ENCODE results near the gene OSBPL8. TPM values are rescaled to one million over a fixed set of nuclear protein-coding genes. Genes with fewer than 3 reads are reported as not detected.
A peak's percentile ranks its signal among the peaks of the same experiment; 100 is the strongest.

OSBPL8 gene
- total RNA-seq, 2 donors from 2014 or later = 65.5 to 78.9 TPM

DNA sequence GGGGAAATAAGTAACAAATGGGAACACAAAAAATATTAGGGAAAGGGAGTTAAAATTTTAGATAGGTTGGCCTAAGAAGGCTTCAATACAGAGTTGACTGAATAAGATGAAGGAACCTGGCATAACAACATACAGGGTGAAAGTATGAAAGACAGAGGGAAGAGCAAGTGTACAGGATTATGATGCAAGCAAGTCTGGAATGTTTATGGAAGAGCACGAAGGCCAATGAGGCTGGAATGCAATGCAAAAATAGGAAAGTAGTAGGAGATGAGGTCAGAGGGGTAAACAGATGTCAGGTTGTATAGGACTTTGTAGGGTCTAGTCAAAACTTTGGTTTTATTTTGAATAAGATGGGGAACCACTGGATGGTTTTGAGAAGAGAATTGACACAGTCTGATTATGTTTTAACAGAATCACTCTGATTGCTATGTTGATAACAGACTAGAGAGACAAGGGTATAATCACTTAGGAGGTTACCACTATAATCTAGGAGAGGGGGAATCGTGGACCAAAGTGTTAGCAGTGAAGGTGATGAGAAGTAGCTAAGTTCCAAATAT, 96.8 kb downstream of the OSBPL8 start:
- no peak for TF ChIP-seq CTCF (IDR thresholded peaks at IDR 0.05)
- DNase-seq (ENCODE audit: low spot score) (no peak), ATAC-seq (ENCODE audit: insufficient number of reproducible peaks, low FRiP score, low read depth) (no peak)
- Histone ChIP-seq H3K9me3 (no peaks in the 10 kb centered on the region), H3K4me3 (no peak overlapping the region), H3K36me3 (no peaks in the 10 kb centered on the region), H3K4me1 (ENCODE audit: control insufficient read depth in 1 of 2, low read depth in 2 of 2) (peaks cover 3 to 9% of the 10 kb centered on the region in 2 donors), H3K27me3 (replicated peaks; ENCODE audit: insufficient read depth) (no peaks in the 10 kb centered on the region), H3K27ac (no peak overlapping the region)

DNA sequence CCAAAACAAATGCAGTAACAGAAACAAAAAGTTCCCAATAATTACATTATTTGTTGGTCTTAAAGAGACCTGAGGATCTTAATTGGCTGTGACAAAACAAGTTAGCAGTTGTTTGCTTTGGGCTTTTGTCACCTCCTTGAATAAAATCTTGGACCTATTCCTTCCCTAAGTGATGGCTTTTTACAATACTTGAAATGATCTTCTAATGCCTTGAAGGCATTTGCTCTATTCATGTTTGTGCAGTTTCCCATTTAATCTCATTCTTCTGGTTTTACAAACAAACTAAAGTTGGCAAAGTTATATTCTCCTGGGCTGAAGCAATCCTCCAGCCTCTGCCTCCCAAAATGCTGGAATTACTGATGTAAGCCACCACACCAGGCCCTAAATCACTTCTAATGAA, 98.8 kb downstream of the OSBPL8 start:
- no peak overlapping the region for H3K27ac ChIP-seq
- ATAC-seq (ENCODE audit: insufficient number of reproducible peaks, low FRiP score, low read depth) = no peak
- peaks cover 3 to 10% of the 10 kb centered on the region in 2 donors for H3K4me1 ChIP-seq (ENCODE audit: control insufficient read depth in 1 of 2, low read depth in 2 of 2)
- no peaks in the 10 kb centered on the region for H3K9me3 ChIP-seq
- no peak for TF ChIP-seq CTCF (IDR thresholded peaks at IDR 0.05)
- no peak for DNase-seq (ENCODE audit: low spot score)
- H3K4me3 ChIP-seq = no peak overlapping the region
- H3K27me3 ChIP-seq (replicated peaks; ENCODE audit: insufficient read depth) = no peaks in the 10 kb centered on the region
- no peaks in the 10 kb centered on the region for H3K36me3 ChIP-seq

GRCh38 chr12:76457818-76458217, 101.8 kb downstream of the OSBPL8 start:
- Histone ChIP-seq H3K36me3 (no peaks in the 10 kb centered on the region), H3K4me3 (no peak overlapping the region), H3K9me3 (no peaks in the 10 kb centered on the region), H3K4me1 (ENCODE audit: control insufficient read depth in 1 of 2, low read depth in 2 of 2) (peaks cover 5 to 10% of the 10 kb centered on the region in 2 donors), H3K27me3 (replicated peaks; ENCODE audit: insufficient read depth) (no peaks in the 10 kb centered on the region), H3K27ac (no peak overlapping the region)
- DNase-seq (ENCODE audit: low spot score) = no peak
- no peak for TF ChIP-seq CTCF (IDR thresholded peaks at IDR 0.05)
- ATAC-seq (ENCODE audit: insufficient number of reproducible peaks, low FRiP score, low read depth) = no peak

DNA sequence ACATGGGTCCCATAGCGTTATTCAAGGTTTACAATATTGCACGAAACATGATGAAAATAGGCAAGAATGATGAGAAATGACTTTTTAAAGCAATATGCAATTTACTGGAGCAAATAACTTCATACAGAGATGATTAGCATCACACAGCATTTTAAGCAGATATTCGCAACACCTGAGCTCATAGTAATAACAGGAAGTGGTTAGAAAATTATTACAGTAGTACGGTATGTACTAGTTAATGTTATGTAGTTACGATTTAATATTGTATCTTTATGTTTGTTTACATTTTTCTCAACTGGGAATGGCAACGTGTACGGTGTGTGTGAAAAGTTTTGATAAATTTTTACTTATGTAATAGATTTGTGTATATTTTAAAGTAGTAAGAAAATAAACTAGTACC, 102.6 kb downstream of the OSBPL8 start:
- no peak for TF ChIP-seq CTCF (IDR thresholded peaks at IDR 0.05)

DNA sequence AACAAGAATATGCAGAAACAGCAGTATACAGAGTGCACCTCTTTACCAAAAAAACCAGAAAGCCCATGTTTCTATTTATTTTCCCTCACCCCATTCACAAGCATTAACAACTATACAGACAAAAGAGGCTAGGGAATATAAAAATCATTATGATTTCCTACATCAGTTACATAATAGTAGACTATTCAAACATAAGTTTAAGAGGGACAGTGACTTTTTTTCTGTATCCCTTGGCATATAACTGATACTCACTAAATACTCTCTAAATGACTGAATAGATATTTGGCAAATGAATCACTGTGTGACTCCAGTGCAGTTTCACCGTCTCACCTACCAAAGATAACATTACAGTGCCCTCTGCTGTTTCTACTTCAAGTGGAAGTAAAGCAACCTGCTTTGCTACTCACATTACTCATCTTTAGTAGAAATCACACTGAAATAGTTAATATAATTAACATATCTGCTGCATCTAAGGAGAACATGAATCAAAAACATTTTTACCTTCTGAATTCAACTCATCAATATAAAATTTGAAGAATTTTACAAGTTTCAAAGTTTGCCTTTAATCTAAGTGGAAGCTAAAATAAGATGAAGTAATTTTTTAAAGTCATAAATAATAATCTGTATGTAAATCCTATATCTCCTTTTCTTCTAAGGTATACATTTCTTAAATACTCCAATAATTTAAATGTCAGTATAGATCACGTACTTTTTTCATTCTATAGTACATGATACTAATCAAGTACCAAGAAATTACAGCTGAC, 103.8 kb downstream of the OSBPL8 start:
- Histone ChIP-seq H3K4me3 (no peak overlapping the region), H3K9me3 (no peaks in the 10 kb centered on the region), H3K27ac (peak overlapping the region in 1 of 2 donors; percentile 25), H3K27me3 (replicated peaks; ENCODE audit: insufficient read depth) (no peaks in the 10 kb centered on the region), H3K36me3 (no peaks in the 10 kb centered on the region), H3K4me1 (ENCODE audit: control insufficient read depth in 1 of 2, low read depth in 2 of 2) (peaks cover 4 to 10% of the 10 kb centered on the region in 2 donors)
- TF ChIP-seq CTCF (IDR thresholded peaks at IDR 0.05) = peak; percentile 34
- ATAC-seq (ENCODE audit: insufficient number of reproducible peaks, low FRiP score, low read depth) (peak; percentile 88), DNase-seq (ENCODE audit: low spot score) (no peak)

More for the DNA sequence above, 102.6 kb downstream of the OSBPL8 start:
- Histone ChIP-seq H3K27me3 (replicated peaks; ENCODE audit: insufficient read depth) (no peaks in the 10 kb centered on the region), H3K9me3 (no peaks in the 10 kb centered on the region), H3K4me3 (no peak overlapping the region), H3K27ac (no peak overlapping the region), H3K4me1 (ENCODE audit: control insufficient read depth in 1 of 2, low read depth in 2 of 2) (peaks cover 5 to 10% of the 10 kb centered on the region in 2 donors), H3K36me3 (no peaks in the 10 kb centered on the region)
- ATAC-seq (ENCODE audit: insufficient number of reproducible peaks, low FRiP score, low read depth) = no peak
- DNase-seq (ENCODE audit: low spot score) = no peak
